ENCODE results near the gene ROGDI.

ROGDI gene

GRCh38 chr16:4788910-4789309 is 13.5 kb downstream of the ROGDI start:
- Histone ChIP-seq H4K8ac (ENCODE audit: low read depth, low read length) (no peak overlapping the region), H3K14ac (ENCODE audit: low read length) (no peak overlapping the region), H3K36me3 (ENCODE audit: control insufficient read depth in 1 of 2, insufficient read depth in 2 of 2, low read length in 2 of 2) (no peaks in the 10 kb centered on the region), H3K9me3 (ENCODE audit: insufficient read depth, low read depth, low read length) (no peaks in the 10 kb centered on the region), H2AFZ (ENCODE audit: insufficient read depth, low read length, poor library complexity) (no peak overlapping the region), H4K91ac (ENCODE audit: low read depth, low read length) (no peak overlapping the region), H3K4me3 (ENCODE audit: low read depth, low read length) (no peak overlapping the region), H2BK12ac (ENCODE audit: low read length) (no peak overlapping the region), H3K23ac (ENCODE audit: low read length) (no peak overlapping the region), H3K79me1 (ENCODE audit: low read length) (no peaks in the 10 kb centered on the region), H3K27me3 (ENCODE audit: insufficient read depth, low read length) (no peaks in the 10 kb centered on the region), H3K4ac (ENCODE audit: low read depth, low read length) (no peak overlapping the region), H2AK5ac (ENCODE audit: low read length) (no peak overlapping the region), H3K4me2 (ENCODE audit: low read length) (no peak overlapping the region), H3K79me2 (ENCODE audit: control insufficient read depth, insufficient read depth, low read length, poor library complexity) (no peaks in the 10 kb centered on the region), H2BK120ac (ENCODE audit: insufficient read depth, low read length, poor library complexity) (no peak overlapping the region), H3K18ac (ENCODE audit: low read length) (no peak overlapping the region), H3K9ac (ENCODE audit: low read length) (no peak overlapping the region), H3K4me1 (ENCODE audit: control insufficient read depth in 1 of 2, insufficient read depth in 2 of 2, low read length in 2 of 2) (no peaks in the 10 kb centered on the region), H3K27ac (ENCODE audit: low read depth, low read length) (no peak overlapping the region), H4K12ac (ENCODE audit: low read depth, low read length) (no peak overlapping the region), H2BK5ac (ENCODE audit: low read depth, low read length, poor library complexity) (no peak overlapping the region)
- no CpG with 5 or more reads among the region's 7 CpGs for WGBS (ENCODE audit: extremely low coverage, insufficient coverage, insufficient read length)
- DNase-seq, result no peak

- no peaks in the 10 kb centered on the region for H3K79me2 ChIP-seq (ENCODE audit: control insufficient read depth, insufficient read depth, low read length, poor library complexity)
- H2BK12ac ChIP-seq (ENCODE audit: low read length), result no peak overlapping the region
- no peak overlapping the region for H2AK5ac ChIP-seq (ENCODE audit: low read length)
- H2AFZ ChIP-seq (ENCODE audit: insufficient read depth, low read length, poor library complexity), result no peak overlapping the region
- no peak overlapping the region for H4K8ac ChIP-seq (ENCODE audit: low read depth, low read length)
- WGBS (ENCODE audit: extremely low coverage, insufficient coverage, insufficient read length), result no CpG with 5 or more reads among the region's 9 CpGs
- H3K14ac ChIP-seq (ENCODE audit: low read length), result no peak overlapping the region
- no peaks in the 10 kb centered on the region for H3K79me1 ChIP-seq (ENCODE audit: low read length)
- H3K23ac ChIP-seq (ENCODE audit: low read length), result no peak overlapping the region
- H2BK120ac ChIP-seq (ENCODE audit: insufficient read depth, low read length, poor library complexity), result no peak overlapping the region
- no peaks in the 10 kb centered on the region for H3K4me1 ChIP-seq (ENCODE audit: control insufficient read depth in 1 of 2, insufficient read depth in 2 of 2, low read length in 2 of 2)
- H2BK5ac ChIP-seq (ENCODE audit: low read depth, low read length, poor library complexity), result no peak overlapping the region
- no peaks in the 10 kb centered on the region for H3K27me3 ChIP-seq (ENCODE audit: insufficient read depth, low read length)
- H3K9ac ChIP-seq (ENCODE audit: low read length), result no peak overlapping the region
- H3K9me3 ChIP-seq (ENCODE audit: insufficient read depth, low read depth, low read length), result peaks cover 3% of the 10 kb centered on the region
- DNase-seq, result peak in 1 of 2 donors; percentile 18
- no peak overlapping the region for H4K12ac ChIP-seq (ENCODE audit: low read depth, low read length)
- no peak overlapping the region for H4K91ac ChIP-seq (ENCODE audit: low read depth, low read length)
- H3K18ac ChIP-seq (ENCODE audit: low read length), result no peak overlapping the region
- H3K4me3 ChIP-seq (ENCODE audit: low read depth, low read length), result no peak overlapping the region
- no peak overlapping the region for H3K4me2 ChIP-seq (ENCODE audit: low read length)
- H3K27ac ChIP-seq (ENCODE audit: low read depth, low read length), result no peak overlapping the region
- H3K4ac ChIP-seq (ENCODE audit: low read depth, low read length), result no peak overlapping the region
- no peaks in the 10 kb centered on the region for H3K36me3 ChIP-seq (ENCODE audit: control insufficient read depth in 1 of 2, insufficient read depth in 2 of 2, low read length in 2 of 2)
Observed at GRCh38 chr16:4788489-4788889, 13.9 kb downstream of the ROGDI start.

GRCh38 chr16:4787627-4788482 is 14.6 kb downstream of the ROGDI start, which contains the start of gene SEPTIN12:
SEPTIN12 (minus strand) TSS chr16:4788345; CDS start chr16:4787645, 700 bp downstream.
- H3K79me2 ChIP-seq (ENCODE audit: control insufficient read depth, insufficient read depth, low read length, poor library complexity), result no peaks in the 10 kb centered on the region
- H3K9me3 ChIP-seq (ENCODE audit: insufficient read depth, low read depth, low read length), result peaks cover 4% of the 10 kb centered on the region
- WGBS (ENCODE audit: extremely low coverage, insufficient coverage, insufficient read length), result no CpG with 5 or more reads among the region's 14 CpGs
- H3K36me3 ChIP-seq (ENCODE audit: control insufficient read depth in 1 of 2, insufficient read depth in 2 of 2, low read length in 2 of 2), result no peaks in the 10 kb centered on the region
- no peak within 1 kb of the TSS for H2BK12ac ChIP-seq (ENCODE audit: low read length)
- DNase-seq, result no peak
- no peak within 1 kb of the TSS for H3K4me2 ChIP-seq (ENCODE audit: low read length)
- H3K4me3 ChIP-seq (ENCODE audit: low read depth, low read length), result no peak within 1 kb of the TSS
- H3K14ac ChIP-seq (ENCODE audit: low read length), result no peak within 1 kb of the TSS
- H2BK5ac ChIP-seq (ENCODE audit: low read depth, low read length, poor library complexity), result no peak within 1 kb of the TSS
- no peak within 1 kb of the TSS for H2AFZ ChIP-seq (ENCODE audit: insufficient read depth, low read length, poor library complexity)
- no peak within 1 kb of the TSS for H3K23ac ChIP-seq (ENCODE audit: low read length)
- H3K4ac ChIP-seq (ENCODE audit: low read depth, low read length), result no peak within 1 kb of the TSS
- H3K27me3 ChIP-seq (ENCODE audit: insufficient read depth, low read length), result no peaks in the 10 kb centered on the region
- H3K9ac ChIP-seq (ENCODE audit: low read length), result no peak within 1 kb of the TSS
- H4K12ac ChIP-seq (ENCODE audit: low read depth, low read length), result no peak within 1 kb of the TSS
- H3K4me1 ChIP-seq (ENCODE audit: control insufficient read depth in 1 of 2, insufficient read depth in 2 of 2, low read length in 2 of 2), result no peaks in the 10 kb centered on the region
- no peak within 1 kb of the TSS for H4K8ac ChIP-seq (ENCODE audit: low read depth, low read length)
- H4K91ac ChIP-seq (ENCODE audit: low read depth, low read length), result no peak within 1 kb of the TSS
- no peak within 1 kb of the TSS for H3K18ac ChIP-seq (ENCODE audit: low read length)
- no peaks in the 10 kb centered on the region for H3K79me1 ChIP-seq (ENCODE audit: low read length)
- H2BK120ac ChIP-seq (ENCODE audit: insufficient read depth, low read length, poor library complexity), result no peak within 1 kb of the TSS
- no peak within 1 kb of the TSS for H3K27ac ChIP-seq (ENCODE audit: low read depth, low read length)
- H2AK5ac ChIP-seq (ENCODE audit: low read length), result no peak within 1 kb of the TSS

- H3K27ac ChIP-seq (ENCODE audit: low read depth, low read length), result no peak overlapping the region
- H3K36me3 ChIP-seq (ENCODE audit: control insufficient read depth in 1 of 2, insufficient read depth in 2 of 2, low read length in 2 of 2), result no peaks in the 10 kb centered on the region
- H2AK5ac ChIP-seq (ENCODE audit: low read length), result no peak overlapping the region
- no peaks in the 10 kb centered on the region for H3K79me2 ChIP-seq (ENCODE audit: control insufficient read depth, insufficient read depth, low read length, poor library complexity)
- H4K8ac ChIP-seq (ENCODE audit: low read depth, low read length), result no peak overlapping the region
- H2BK5ac ChIP-seq (ENCODE audit: low read depth, low read length, poor library complexity), result no peak overlapping the region
- H3K14ac ChIP-seq (ENCODE audit: low read length), result no peak overlapping the region
- H2AFZ ChIP-seq (ENCODE audit: insufficient read depth, low read length, poor library complexity), result no peak overlapping the region
- no peak overlapping the region for H2BK12ac ChIP-seq (ENCODE audit: low read length)
- peak; percentile 83 to 93 for DNase-seq
- H3K4me2 ChIP-seq (ENCODE audit: low read length), result no peak overlapping the region
- H3K9ac ChIP-seq (ENCODE audit: low read length), result no peak overlapping the region
- H3K27me3 ChIP-seq (ENCODE audit: insufficient read depth, low read length), result no peaks in the 10 kb centered on the region
- H3K18ac ChIP-seq (ENCODE audit: low read length), result no peak overlapping the region
- H3K79me1 ChIP-seq (ENCODE audit: low read length), result no peaks in the 10 kb centered on the region
- H3K23ac ChIP-seq (ENCODE audit: low read length), result no peak overlapping the region
- H2BK120ac ChIP-seq (ENCODE audit: insufficient read depth, low read length, poor library complexity), result no peak overlapping the region
- no peak overlapping the region for H3K4me3 ChIP-seq (ENCODE audit: low read depth, low read length)
- no peak overlapping the region for H4K91ac ChIP-seq (ENCODE audit: low read depth, low read length)
- H3K4ac ChIP-seq (ENCODE audit: low read depth, low read length), result no peak overlapping the region
- no CpG with 5 or more reads among the region's 8 CpGs for WGBS (ENCODE audit: extremely low coverage, insufficient coverage, insufficient read length)
- H3K9me3 ChIP-seq (ENCODE audit: insufficient read depth, low read depth, low read length), result peaks cover 4% of the 10 kb centered on the region
- H4K12ac ChIP-seq (ENCODE audit: low read depth, low read length), result no peak overlapping the region
- no peaks in the 10 kb centered on the region for H3K4me1 ChIP-seq (ENCODE audit: control insufficient read depth in 1 of 2, insufficient read depth in 2 of 2, low read length in 2 of 2)
Observed at GRCh38 chr16:4787068-4787467, 15.4 kb downstream of the ROGDI start.

All from trophoblast cell (in vitro differentiated cells and primary cell).